ENCODE results near the gene RPS6KA1. TPM values are rescaled to one million over a fixed set of nuclear protein-coding genes. Genes with fewer than 3 reads are reported as not detected.

The RPS6KA1 gene
- 100 to 1,000 TPM in 1 of 2 donors, 10 to 100 TPM in 1; 85.6 to 104 TPM for total RNA-seq
- 10 to 100 TPM; 19.9 to 27.1 (median 24.5) TPM for polyA plus RNA-seq (ENCODE audit: insufficient read length in 6 of 6)
- long read RNA-seq, donor 1, partial matches to known transcripts = 0 of 1 reads
- long read RNA-seq, donor 1, other reads (novel, unspliced or antisense) = 0 of 1 reads
- long read RNA-seq, donor 2, transcript RPS6KA1-204 (22 exons, 3,186 nt) = major isoform, 5 of 5 reads
- long read RNA-seq, donor 2, partial matches to known transcripts = 0 of 5 reads
- long read RNA-seq, donor 2, other reads (novel, unspliced or antisense) = 0 of 5 reads
- long read RNA-seq, donor 3, partial matches to known transcripts = 0 of 3 reads
- long read RNA-seq, donor 3, other reads (novel, unspliced or antisense) = 0 of 3 reads
- long read RNA-seq, donor 4, transcript RPS6KA1-220 (21 exons, 2,359 nt) = major isoform, 7 of 15 reads
- long read RNA-seq, donor 4, partial matches to known transcripts = 5 of 15 reads
- long read RNA-seq, donor 4, other reads (novel, unspliced or antisense) = 3 of 15 reads
- long read RNA-seq, donor 5, transcript RPS6KA1-204 (22 exons, 3,186 nt) = major isoform, 5 of 6 reads
- long read RNA-seq, donor 5, partial matches to known transcripts = 0 of 6 reads
- long read RNA-seq, donor 5, other reads (novel, unspliced or antisense) = 0 of 6 reads
- long read RNA-seq, donor 6, partial matches to known transcripts = 0 of 2 reads
- long read RNA-seq, donor 6, other reads (novel, unspliced or antisense) = 0 of 2 reads
- long read RNA-seq, donor 7, partial matches to known transcripts = 0 of 3 reads
- long read RNA-seq, donor 7, other reads (novel, unspliced or antisense) = 0 of 3 reads
- long read RNA-seq, donor 8, partial matches to known transcripts = 0 of 3 reads
- long read RNA-seq, donor 8, other reads (novel, unspliced or antisense) = 0 of 3 reads
- long read RNA-seq, donor 9 = 0 reads
- long read RNA-seq, donor 10, transcript RPS6KA1-220 (21 exons, 2,359 nt) = major isoform, 15 of 27 reads
- long read RNA-seq, donor 10, partial matches to known transcripts = 3 of 27 reads
- long read RNA-seq, donor 10, other reads (novel, unspliced or antisense) = 5 of 27 reads
- long read RNA-seq, donor 11, partial matches to known transcripts = 0 of 1 reads
- long read RNA-seq, donor 11, other reads (novel, unspliced or antisense) = 0 of 1 reads
- long read RNA-seq, donor 12, partial matches to known transcripts = 0 of 4 reads
- long read RNA-seq, donor 12, other reads (novel, unspliced or antisense) = 0 of 4 reads

DNA sequence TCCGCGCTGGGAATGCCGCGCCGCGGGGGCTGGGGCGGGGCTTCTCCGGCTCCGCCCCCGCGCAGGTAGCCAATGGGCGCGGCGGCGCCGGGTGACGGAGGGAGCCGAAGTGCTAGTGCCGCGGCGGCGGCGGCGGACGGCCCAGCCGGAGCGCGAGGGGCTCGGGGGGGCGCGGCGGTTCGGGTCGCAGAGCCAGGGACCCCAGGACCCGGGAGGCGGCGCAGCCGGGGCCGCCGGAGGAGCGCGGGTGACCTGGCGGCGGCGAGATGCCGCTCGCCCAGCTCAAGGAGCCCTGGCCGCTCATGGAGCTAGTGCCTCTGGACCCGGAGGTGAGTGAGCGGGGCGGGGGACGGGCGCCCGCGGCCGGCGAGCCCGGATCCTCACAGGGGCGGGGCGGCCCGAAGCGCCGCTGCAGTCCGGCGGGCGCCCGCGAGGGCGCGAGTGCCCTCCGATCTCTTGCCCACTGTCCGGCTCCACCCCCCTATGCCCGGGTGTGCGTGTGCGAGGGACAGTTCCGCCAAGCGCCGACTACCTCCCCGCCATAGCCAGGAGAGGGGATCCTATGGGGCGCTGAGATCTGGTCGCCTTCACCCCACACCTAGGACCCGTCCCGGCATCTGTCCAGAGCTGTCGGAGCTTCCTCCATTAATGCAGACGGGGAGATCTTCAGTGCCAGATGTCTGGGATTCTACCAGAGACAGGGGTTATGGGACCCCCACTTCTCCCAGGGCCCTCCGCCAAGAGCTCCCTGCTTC lies at the start of gene RPS6KA1:
Gene RPS6KA1 (plus strand): TSS at position 107 of the 755 bp plus-strand sequence. CDS start 160 bp downstream, at position 267.
- Histone ChIP-seq H3K36me3 (no peaks in the 10 kb centered on the region), H3K27ac (peak within 1 kb of the TSS; percentile 81 to 85), H3K27me3 (no peaks in the 10 kb centered on the region), H3K9me3 (no peaks in the 10 kb centered on the region), H3K4me1 (peaks cover 12 to 53% of the 10 kb centered on the region in 2 donors), H3K4me3 (peak within 1 kb of the TSS; percentile 57 to 66)
- intact Hi-C loops (cut with DNase I) = no loop called here
- no peak for TF ChIP-seq CTCF (IDR thresholded peaks at IDR 0.05)
- DNase-seq (peak; percentile 57 to 94 (median 73)), ATAC-seq (peak; percentile 58)

DNA sequence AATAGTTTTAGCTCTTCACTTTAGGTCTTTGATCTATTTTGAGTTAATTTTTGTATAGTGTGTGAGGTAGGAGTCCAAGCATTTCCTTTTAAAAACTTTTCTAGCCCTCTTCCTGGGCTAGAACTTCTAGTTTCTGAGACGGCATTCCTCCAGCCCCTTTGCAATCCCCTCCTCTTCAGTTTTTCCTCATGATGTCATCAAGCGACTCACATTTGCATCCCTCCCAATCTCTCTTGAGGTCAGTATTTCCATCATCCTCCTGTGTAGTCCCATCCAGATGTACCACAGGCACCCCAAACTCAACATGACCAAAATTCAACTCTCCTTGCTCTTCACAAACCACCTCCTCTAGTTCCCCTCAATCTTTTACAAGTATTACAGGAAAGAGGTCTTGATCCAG lies 46.6 kb upstream of the RPS6KA1 start:
- Histone ChIP-seq H3K4me1 (no peaks in the 10 kb centered on the region), H3K36me3 (peaks cover 0 to 10% of the 10 kb centered on the region in 2 donors), H3K4me3 (no peak overlapping the region), H3K9me3 (no peaks in the 10 kb centered on the region), H3K27ac (no peak overlapping the region), H3K27me3 (no peaks in the 10 kb centered on the region)
- DNase-seq (no peak), ATAC-seq (no peak)
- no peak for TF ChIP-seq CTCF (IDR thresholded peaks at IDR 0.05)
- intact Hi-C loops (cut with DNase I) = no loop called here

- H3K4me1 ChIP-seq = no peaks in the 10 kb centered on the region
- no peak overlapping the region for H3K4me3 ChIP-seq
- H3K27ac ChIP-seq = no peak overlapping the region
- H3K27me3 ChIP-seq = no peaks in the 10 kb centered on the region
- no peak for TF ChIP-seq CTCF (IDR thresholded peaks at IDR 0.05)
- H3K36me3 ChIP-seq = peaks cover 0 to 7% of the 10 kb centered on the region in 2 donors
- intact Hi-C loops (cut with DNase I) = no loop called here
- H3K9me3 ChIP-seq = no peaks in the 10 kb centered on the region
- no peak for ATAC-seq
- DNase-seq = no peak
Observed at GRCh38 chr1:26483980-26484379, 45.6 kb upstream of the RPS6KA1 start.

DNA sequence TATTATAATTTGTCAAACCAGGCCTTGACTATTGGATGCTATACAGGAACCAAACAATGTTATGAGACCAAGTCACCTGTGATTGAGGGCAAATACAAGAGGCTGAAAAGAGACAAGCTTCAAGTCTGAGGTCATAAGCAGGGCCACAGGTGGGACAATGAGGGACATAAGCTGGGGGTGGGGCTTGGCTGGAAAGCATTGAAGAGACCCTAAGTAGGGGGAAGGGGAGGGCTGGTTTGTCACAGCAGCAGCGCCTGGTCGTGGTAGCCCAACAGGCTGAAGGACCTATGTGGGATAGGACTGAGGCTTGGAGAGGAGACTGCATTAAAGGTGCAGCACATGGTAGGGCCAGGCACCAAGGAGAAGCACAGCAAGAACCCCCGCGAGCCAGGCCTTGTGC lies 39.4 kb upstream of the RPS6KA1 start:
- H3K36me3 ChIP-seq = no peaks in the 10 kb centered on the region
- no peak for TF ChIP-seq CTCF (IDR thresholded peaks at IDR 0.05)
- ATAC-seq (no peak), DNase-seq (no peak)
- H3K4me3 ChIP-seq = no peak overlapping the region
- H3K27ac ChIP-seq = no peak overlapping the region
- H3K27me3 ChIP-seq = no peaks in the 10 kb centered on the region
- H3K4me1 ChIP-seq = no peaks in the 10 kb centered on the region
- H3K9me3 ChIP-seq = no peaks in the 10 kb centered on the region
- intact Hi-C loops (cut with DNase I) = no loop called here

Data from left lung (tissue), 14 donors.